Fibroblast of gingiva (primary cell): Measurements from ENCODE around the gene SELENON.

ENCODE experiments used
- DNase-seq: peaks from one replicate; pipeline ENCODE4 v3.0.0-alpha.2; 2011; ENCODE audit warnings: low read depth

Gene SELENON

GRCh38 chr1:25793585-25794170 lies 6.3 kb upstream of the SELENON start:
- no peak for DNase-seq

- peak; percentile 19 for DNase-seq
Measured at GRCh38 chr1:25794325-25794724, 5.7 kb upstream of the SELENON start.

DNA sequence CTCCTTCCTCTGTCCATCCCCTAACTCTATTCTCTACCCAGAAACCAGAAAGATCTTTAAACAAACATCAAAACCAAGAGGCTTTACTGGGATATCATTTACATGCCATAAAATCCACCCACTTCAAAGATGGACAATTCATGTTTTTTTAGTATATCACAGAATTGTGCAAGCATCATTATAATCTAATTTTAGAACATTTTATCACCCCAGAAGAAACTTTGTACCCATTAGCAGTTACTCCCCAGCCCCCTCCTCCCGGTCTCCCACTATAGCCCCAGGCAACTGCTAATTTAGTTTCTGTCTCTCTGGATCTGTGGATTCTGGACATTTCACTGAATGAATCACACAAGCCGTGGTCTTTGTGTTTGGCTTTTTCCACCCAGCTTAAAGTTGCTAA lies 4.8 kb upstream of the SELENON start:
- DNase-seq: no peak

GRCh38 chr1:25795946-25796810 lies 3.8 kb upstream of the SELENON start:
- DNase-seq: no peak

DNA sequence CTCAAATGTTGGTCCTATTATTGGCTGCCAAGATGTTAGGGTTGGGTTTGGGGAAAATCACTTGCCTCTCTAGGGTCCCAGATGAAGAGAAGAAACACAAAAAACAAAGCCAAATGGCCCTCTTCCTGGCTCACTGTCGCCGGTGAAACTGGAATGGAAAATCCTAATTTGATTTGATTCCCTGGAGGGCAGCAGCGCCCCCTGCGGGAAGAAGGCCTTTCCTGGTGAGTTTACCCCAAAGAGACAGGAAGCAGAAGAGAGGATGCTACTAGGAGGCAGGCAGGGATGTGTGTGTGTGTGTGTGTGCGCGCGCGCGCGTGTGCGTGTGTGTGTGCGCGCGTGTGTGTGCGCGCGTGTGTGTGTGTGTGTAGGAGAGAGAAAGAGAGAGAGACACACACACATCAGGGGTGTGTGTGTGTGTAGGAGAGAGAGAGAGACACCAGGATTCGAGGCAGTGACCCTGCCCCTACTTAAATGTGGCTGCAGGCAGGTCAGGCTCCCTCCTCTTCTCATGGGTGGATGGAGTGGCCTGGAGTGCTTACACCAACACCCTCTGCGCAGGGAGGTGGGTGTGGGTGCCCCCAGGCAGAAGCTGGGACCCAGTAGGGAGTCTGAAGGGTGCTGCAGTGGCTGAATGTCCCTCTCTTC lies 3.1 kb upstream of the SELENON start:
- DNase-seq: peak; percentile 72

DNA sequence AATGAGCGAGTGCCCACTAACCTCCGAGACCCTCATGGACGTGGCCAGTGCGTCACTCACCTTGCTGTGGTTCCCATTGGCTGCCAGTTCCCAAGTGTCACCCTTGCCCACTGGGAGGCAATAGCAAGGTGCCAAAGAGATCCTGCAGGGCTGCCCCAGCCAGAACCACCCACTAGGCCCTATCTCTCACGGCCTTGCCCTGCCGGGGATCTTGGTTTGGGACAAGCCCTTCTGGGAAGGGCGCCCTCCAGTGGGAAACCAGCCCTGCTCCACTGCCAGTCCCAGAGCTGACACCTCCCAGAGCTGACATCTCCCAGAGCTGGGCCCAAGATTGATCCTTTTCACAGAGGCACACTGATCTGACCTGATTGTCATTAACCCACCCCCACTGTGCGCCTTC lies 2.1 kb upstream of the SELENON start:
- DNase-seq: no peak

DNA sequence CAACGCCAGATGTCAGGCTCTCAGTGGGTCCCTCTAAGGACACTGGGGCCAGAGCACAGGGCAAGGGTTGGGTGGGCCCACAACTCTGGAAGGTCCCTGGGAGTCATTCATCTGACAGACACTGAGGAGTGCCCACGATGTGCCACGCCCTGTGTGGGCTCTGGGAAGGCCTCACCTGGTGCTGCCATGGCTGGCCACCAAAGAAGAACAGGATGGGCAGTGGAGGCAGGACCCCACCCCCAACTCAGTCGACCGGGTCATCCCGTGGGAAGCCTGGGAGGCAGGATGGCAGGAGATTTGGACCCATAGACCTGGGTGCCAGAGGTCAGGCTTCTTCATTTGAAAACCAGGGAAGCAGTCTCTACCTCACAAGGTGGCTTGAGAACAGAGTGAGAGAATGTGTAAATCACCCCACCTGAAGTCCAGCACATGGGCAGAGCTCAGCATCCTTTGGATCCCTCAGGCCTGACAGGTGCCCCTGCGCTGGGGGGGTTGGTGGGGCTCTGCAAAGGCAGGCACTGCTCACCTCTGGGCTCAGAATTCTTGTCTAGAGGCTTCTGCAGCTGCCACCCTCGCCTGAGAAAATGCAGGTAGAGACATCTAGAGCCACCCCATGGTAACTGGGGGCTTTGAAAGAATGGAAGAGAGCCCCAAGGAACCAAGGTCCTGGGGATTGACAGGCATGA lies 1.2 kb upstream of the SELENON start:
- DNase-seq: no peak

DNA sequence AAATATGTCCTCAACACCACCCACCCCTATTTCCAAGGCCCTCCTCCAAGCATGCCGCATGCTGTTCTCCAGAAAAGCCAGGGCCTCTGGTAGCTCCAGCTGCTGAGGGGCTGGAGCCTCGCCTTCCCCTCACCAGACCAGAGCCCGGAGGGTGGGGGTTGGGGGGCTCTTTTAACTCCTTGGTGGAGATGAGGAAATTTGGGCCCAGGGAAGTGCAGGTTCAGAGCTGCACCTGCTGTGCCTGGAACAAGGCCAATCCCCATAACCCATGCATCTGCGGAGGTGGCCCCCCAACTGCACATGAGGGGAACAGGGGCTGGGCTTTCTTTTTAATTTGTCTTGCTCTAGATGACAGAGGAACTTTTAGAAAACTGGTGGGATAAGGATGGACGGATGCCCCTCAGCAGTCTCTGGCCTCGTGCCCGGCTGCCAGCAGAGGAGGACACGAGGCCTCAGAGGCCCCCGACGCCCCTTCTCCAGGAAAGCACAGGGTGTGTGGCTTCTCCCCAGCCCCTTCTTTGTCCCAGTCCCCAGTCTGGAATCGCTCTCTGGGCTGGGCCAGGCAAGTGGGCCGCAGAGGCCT lies 550 bp upstream of the SELENON start:
- no peak for DNase-seq

- no peak for DNase-seq
Measured at GRCh38 chr1:25800703-25801377, 847 bp downstream of the SELENON start.

- no peak for DNase-seq
Measured at GRCh38 chr1:25802915-25803314, 2.9 kb downstream of the SELENON start.

DNA sequence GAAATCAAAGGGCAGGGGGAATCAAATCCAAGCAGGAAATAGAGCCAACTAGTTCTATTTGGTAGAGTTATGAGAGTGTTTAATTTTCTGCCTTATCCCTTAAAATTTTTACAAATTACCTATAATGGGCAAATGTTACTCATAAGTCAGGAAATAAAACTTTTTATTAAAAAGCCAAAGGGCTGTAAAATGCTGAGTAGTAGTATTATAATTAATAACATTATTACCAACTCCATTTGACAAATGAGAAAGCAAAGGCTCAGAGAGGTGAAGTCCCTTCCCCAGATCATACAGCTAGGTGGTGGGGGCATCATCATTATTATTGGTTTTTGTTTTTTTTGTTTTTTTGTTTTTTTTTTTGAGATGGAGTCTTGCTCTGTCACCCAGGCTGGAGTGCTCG lies 3.4 kb downstream of the SELENON start:
- no peak for DNase-seq

GRCh38 chr1:25804244-25804963 lies 4.4 kb downstream of the SELENON start:
- peak; percentile 38 for DNase-seq

- DNase-seq: no peak
Measured at GRCh38 chr1:25804964-25805862, 5.2 kb downstream of the SELENON start.

DNA sequence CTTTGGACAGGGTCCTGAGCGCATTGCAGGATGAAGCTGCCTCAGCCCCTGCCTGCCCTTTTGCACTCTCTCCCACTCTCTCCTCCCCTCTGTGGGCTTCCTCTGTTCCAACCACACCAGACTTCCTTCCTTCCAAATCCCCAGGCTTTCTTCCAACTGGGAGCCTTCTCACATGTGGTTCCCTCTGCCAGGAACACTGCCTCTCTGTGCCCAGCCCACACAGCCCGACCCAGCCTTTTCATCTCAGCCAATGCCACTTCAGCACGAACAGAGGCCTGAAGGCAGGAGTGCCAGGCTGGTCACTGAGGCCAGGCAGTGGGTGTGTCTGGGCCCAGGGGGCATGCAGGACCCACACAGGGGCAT lies 5.9 kb downstream of the SELENON start:
- DNase-seq: peak; percentile 68

- DNase-seq: peak; percentile 69
Measured at GRCh38 chr1:25806418-25806817, 6.4 kb downstream of the SELENON start.

DNA sequence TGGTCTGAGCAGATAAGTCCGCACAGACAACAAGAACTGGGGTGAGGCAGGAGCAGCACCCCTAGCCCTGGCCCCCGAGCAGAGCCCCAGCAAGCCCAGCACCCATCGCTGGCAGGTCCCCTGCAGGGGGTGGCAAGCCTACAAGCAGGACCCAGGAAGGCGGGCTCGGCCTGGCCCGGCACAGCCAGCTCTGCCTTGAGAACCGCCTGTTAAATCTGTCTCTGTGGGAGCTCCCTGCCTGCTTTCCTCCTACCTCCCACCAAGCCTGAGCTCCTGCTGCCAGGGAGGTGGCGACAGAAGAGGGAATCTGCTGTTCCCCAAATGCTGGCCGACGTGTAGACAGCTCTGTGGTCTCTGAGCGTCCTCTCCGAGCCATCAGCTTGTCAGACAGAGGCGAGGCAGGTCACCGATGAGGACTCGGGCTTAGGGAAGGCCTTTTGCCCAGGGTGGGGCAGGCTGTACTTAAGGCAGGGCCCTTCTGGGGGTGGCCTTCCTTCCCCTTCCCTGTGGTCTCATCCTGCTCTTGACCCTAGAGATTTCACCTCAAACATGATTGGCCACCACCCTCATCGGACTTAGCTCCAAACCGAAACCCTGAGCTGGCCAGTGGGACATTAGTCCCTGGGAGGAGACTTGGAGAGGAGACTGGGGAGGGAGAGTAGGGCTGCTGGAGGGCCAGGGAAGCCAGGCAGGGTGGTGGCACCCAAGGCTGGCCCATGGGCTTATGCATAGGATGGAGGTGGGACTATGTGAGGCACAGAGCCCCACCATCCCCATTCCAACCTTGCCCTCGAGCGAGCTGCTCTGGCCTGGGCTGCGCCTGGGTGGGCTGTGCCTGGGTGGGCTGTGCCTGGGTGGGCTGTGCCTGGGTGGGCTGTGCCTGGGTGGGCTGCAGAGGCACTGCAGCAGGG lies 7.7 kb downstream of the SELENON start:
- DNase-seq: no peak

GRCh38 chr1:25808481-25809244 lies 8.7 kb downstream of the SELENON start:
- DNase-seq: no peak

DNA sequence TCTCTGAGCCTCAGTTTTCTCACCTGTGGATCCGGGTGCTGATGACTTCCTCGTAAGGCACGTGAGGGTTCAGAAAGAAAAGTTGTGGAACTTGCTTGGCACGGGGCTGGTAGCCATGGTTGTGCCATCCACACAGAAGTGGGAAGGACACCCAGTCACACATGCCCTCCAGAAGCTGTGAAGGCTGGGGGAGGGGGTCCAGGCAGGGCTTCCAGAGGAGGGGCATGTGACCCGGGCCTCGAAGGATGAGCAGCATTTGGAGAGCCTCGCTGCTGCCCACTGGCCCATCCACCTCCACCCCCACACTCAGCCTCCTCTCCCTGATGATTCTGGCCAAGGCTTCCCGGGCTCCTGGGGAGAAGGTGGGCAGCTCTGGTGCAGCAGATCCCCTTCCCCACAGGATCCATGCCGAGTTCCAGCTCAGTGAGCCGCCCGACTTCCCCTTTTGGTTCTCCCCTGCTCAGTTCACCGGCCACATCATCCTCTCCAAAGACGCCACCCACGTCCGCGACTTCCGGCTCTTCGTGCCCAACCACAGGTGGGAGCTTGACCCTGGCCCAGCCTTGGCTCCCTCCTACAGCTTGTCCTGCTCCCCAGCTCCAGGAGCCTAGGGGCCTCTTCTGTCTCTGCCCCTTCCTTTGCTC lies 9.4 kb downstream of the SELENON start:
- no peak for DNase-seq
